HEK293 (cell line): ENCODE results near the gene MRPL36.
A peak's percentile ranks its signal among the peaks of the same experiment; 100 is the strongest.

Experiments used
- CTCF ChIA-PET: fragments of 350-600 bp; formaldehyde crosslinking; extraction: SDS; loops from one replicate; lab custom pipeline; 2021; ENCODE audit warnings: antibody characterized with exemption; lab: Yijun Ruan, JAX
- POLR2A ChIA-PET: fragments of 300-600 bp; formaldehyde crosslinking; extraction: SDS; loops from one replicate; lab custom pipeline; 2020; ENCODE audit warnings: antibody characterized with exemption, inconsistent platforms; lab: Yijun Ruan, JAX
- H3K27ac ChIP-seq: fragments of 200-500 bp; sonication (Bioruptor generic); 2 replicates; pipeline ENCODE4 v1.5.1; 2014; ENCODE audit warnings: low read depth, low read length, control low read depth, inconsistent platforms; ENCODE audit errors: extremely low read depth
- H3K36me3 ChIP-seq, 2 experiments: fragments of 200-500 bp in 1 of 2; sonication (Bioruptor generic) in 1 of 2; 1 replicate in 1 of 2; 2 replicates in 1 of 2; pipeline ENCODE4 v1.5.1; 2014 to 2017; ENCODE audit warnings: inconsistent platforms in 2 of 2, low read length in 2 of 2; ENCODE audit not compliant: control insufficient read depth in 2 of 2, insufficient read depth in 1 of 2
- H3K4me1 ChIP-seq: fragments of 200-500 bp; sonication (Bioruptor generic); 2 replicates; pipeline ENCODE4 v1.5.1; 2014; ENCODE audit warnings: mild to moderate bottlenecking, low read length, inconsistent platforms; ENCODE audit not compliant: control insufficient read depth, insufficient read depth
- H3K4me3 ChIP-seq: 2 replicates; pipeline ENCODE4 v1.5.1; 2011; ENCODE audit warnings: low read depth, mild to moderate bottlenecking, control low read depth, low read length, moderate library complexity
- H3K9me3 ChIP-seq: fragments of 200-500 bp; sonication (Bioruptor generic); 2 replicates; pipeline ENCODE4 v1.5.1; 2014; ENCODE audit warnings: low read depth, low read length, inconsistent platforms; ENCODE audit not compliant: control insufficient read depth, insufficient read depth
- CTCF ChIP-seq: fragments of 450-650 bp; formaldehyde crosslinking; IDR thresholded peaks from 2 replicates; pipeline ENCODE4 v1.5.1; 2016; ENCODE audit warnings: missing biosample characterization, missing genetic modification characterization
- GFI1B ChIP-seq: fragments of 450-650 bp; formaldehyde crosslinking; IDR thresholded peaks from 2 replicates; pipeline ENCODE4 v1.5.1; 2016; ENCODE audit warnings: missing biosample characterization, missing genetic modification characterization
- GLIS1 ChIP-seq: fragments of 450-650 bp; formaldehyde crosslinking; IDR thresholded peaks from 2 replicates; pipeline ENCODE4 v1.5.1; 2016; ENCODE audit warnings: missing biosample characterization, missing genetic modification characterization
- KLF17 ChIP-seq: fragments of 450-650 bp; formaldehyde crosslinking; IDR thresholded peaks from 2 replicates; pipeline ENCODE4 v1.5.1; 2016; ENCODE audit warnings: missing biosample characterization, missing genetic modification characterization
- MYNN ChIP-seq: fragments of 450-650 bp; formaldehyde crosslinking; IDR thresholded peaks from 2 replicates; pipeline ENCODE4 v1.5.1; 2016; ENCODE audit warnings: missing biosample characterization, missing genetic modification characterization, borderline replicate concordance
- ZBTB44 ChIP-seq: fragments of 450-650 bp; IDR thresholded peaks from 2 replicates; pipeline ENCODE4 v1.5.1; 2018; ENCODE audit warnings: missing biosample characterization, mild to moderate bottlenecking, missing genetic modification characterization
- ZNF121 ChIP-seq: fragments of 450-650 bp; formaldehyde crosslinking; IDR thresholded peaks from 2 replicates; pipeline ENCODE4 v1.5.1; 2016; ENCODE audit warnings: missing biosample characterization, missing genetic modification characterization
- ZNF16 ChIP-seq: fragments of 450-650 bp; formaldehyde crosslinking; IDR thresholded peaks from 2 replicates; pipeline ENCODE4 v1.5.1; 2016; ENCODE audit warnings: low read depth, missing biosample characterization, missing genetic modification characterization
- ZNF175 ChIP-seq: fragments of 450-650 bp; formaldehyde crosslinking; IDR thresholded peaks from 2 replicates; pipeline ENCODE4 v1.5.1; 2016; ENCODE audit warnings: missing biosample characterization, missing genetic modification characterization
- ZNF248 ChIP-seq: fragments of 450-650 bp; formaldehyde crosslinking; IDR thresholded peaks from 2 replicates; pipeline ENCODE4 v1.5.1; 2017; ENCODE audit warnings: missing biosample characterization, missing genetic modification characterization
- ZNF302 ChIP-seq: fragments of 450-650 bp; formaldehyde crosslinking; IDR thresholded peaks from 2 replicates; pipeline ENCODE4 v1.5.1; 2016; ENCODE audit warnings: missing biosample characterization, missing genetic modification characterization, low read depth
- ZNF654 ChIP-seq: fragments of 450-650 bp; formaldehyde crosslinking; IDR thresholded peaks from 2 replicates; pipeline ENCODE4 v1.5.1; 2016; ENCODE audit warnings: low read depth, missing biosample characterization, missing genetic modification characterization
- ZNF785 ChIP-seq: fragments of 450-650 bp; formaldehyde crosslinking; IDR thresholded peaks from 2 replicates; pipeline ENCODE4 v1.5.1; 2016; ENCODE audit warnings: missing biosample characterization, missing genetic modification characterization
- ZSCAN23 ChIP-seq: fragments of 450-650 bp; formaldehyde crosslinking; IDR thresholded peaks from 2 replicates; pipeline ENCODE4 v1.5.1; 2016; ENCODE audit warnings: missing biosample characterization, missing genetic modification characterization
- ZSCAN4 ChIP-seq: fragments of 450-650 bp; formaldehyde crosslinking; IDR thresholded peaks from 2 replicates; pipeline ENCODE4 v1.5.1; 2017; ENCODE audit warnings: missing biosample characterization, missing genetic modification characterization
- TF ChIP-seq, protein P1 (sequence below): fragments of 450-650 bp; formaldehyde crosslinking; IDR thresholded peaks from 2 replicates; pipeline ENCODE4 v1.5.1; 2016; ENCODE audit warnings: missing biosample characterization, missing genetic modification characterization
- TF ChIP-seq, protein P2 (sequence below): fragments of 450-650 bp; formaldehyde crosslinking; IDR thresholded peaks from 2 replicates; pipeline ENCODE4 v1.5.1; 2017; ENCODE audit warnings: missing biosample characterization, missing genetic modification characterization

MRPL36 gene

GRCh38 chr5:1763548-1763911, 36.1 kb downstream of the MRPL36 start:
- no peak for TF ChIP-seq ZSCAN4 (tag by site-specific recombination)
- TF ChIP-seq ZNF175 (tag by site-specific recombination) = no peak
- no peak for TF ChIP-seq ZNF121
- TF ChIP-seq CTCF = peak; percentile 39; the same call in 1 of the 2 replicates
- no peak for TF ChIP-seq ZBTB44
- TF ChIP-seq KLF17 (tag by site-specific recombination) = no peak
- TF ChIP-seq ZNF16 (tag by site-specific recombination) = no peak
- TF ChIP-seq ZNF785 = no peak
- no peak for TF ChIP-seq GFI1B
- peak; percentile 23; the same call in 1 of the 2 replicates for TF ChIP-seq ZNF654
- TF ChIP-seq GLIS1 (tag by site-specific recombination) = peak; percentile 19; the same call in 1 of the 2 replicates
- TF ChIP-seq ZNF302 (tag by site-specific recombination) = no peak
- TF ChIP-seq ZNF248 (tag by site-specific recombination) = no peak
- TF ChIP-seq ZSCAN23 (tag by site-specific recombination) = no peak
- TF ChIP-seq, protein P1, sequence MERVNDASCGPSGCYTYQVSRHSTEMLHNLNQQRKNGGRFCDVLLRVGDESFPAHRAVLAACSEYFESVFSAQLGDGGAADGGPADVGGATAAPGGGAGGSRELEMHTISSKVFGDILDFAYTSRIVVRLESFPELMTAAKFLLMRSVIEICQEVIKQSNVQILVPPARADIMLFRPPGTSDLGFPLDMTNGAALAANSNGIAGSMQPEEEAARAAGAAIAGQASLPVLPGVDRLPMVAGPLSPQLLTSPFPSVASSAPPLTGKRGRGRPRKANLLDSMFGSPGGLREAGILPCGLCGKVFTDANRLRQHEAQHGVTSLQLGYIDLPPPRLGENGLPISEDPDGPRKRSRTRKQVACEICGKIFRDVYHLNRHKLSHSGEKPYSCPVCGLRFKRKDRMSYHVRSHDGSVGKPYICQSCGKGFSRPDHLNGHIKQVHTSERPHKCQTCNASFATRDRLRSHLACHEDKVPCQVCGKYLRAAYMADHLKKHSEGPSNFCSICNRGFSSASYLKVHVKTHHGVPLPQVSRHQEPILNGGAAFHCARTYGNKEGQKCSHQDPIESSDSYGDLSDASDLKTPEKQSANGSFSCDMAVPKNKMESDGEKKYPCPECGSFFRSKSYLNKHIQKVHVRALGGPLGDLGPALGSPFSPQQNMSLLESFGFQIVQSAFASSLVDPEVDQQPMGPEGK (tag by site-specific recombination) = no peak
- no peak for TF ChIP-seq MYNN
- TF ChIP-seq, protein P2, sequence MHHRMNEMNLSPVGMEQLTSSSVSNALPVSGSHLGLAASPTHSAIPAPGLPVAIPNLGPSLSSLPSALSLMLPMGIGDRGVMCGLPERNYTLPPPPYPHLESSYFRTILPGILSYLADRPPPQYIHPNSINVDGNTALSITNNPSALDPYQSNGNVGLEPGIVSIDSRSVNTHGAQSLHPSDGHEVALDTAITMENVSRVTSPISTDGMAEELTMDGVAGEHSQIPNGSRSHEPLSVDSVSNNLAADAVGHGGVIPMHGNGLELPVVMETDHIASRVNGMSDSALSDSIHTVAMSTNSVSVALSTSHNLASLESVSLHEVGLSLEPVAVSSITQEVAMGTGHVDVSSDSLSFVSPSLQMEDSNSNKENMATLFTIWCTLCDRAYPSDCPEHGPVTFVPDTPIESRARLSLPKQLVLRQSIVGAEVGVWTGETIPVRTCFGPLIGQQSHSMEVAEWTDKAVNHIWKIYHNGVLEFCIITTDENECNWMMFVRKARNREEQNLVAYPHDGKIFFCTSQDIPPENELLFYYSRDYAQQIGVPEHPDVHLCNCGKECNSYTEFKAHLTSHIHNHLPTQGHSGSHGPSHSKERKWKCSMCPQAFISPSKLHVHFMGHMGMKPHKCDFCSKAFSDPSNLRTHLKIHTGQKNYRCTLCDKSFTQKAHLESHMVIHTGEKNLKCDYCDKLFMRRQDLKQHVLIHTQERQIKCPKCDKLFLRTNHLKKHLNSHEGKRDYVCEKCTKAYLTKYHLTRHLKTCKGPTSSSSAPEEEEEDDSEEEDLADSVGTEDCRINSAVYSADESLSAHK (tag by site-specific recombination) = no peak
- ChIA-PET CTCF (interaction anchor here (0.6 to 2.5 kb wide), 19 partner anchors 9 to 1027 kb away, joined by 3 to 11 read pairs (median 4); no protein-coding TSS in a partner anchor), POLR2A (no interaction called here)
- Histone ChIP-seq H3K4me3 (no peak overlapping the region), H3K27ac (no peak overlapping the region), H3K4me1 (no peaks in the 10 kb centered on the region), H3K9me3 (no peaks in the 10 kb centered on the region), H3K36me3 (no peaks in the 10 kb centered on the region)
